ENCODE data around the gene OR6B2. TPM values are rescaled to one million over a fixed set of nuclear protein-coding genes. Genes with fewer than 3 reads are reported as not detected.
A peak's percentile ranks its signal among the peaks of the same experiment; 100 is the strongest.

Gene OR6B2
- polyA plus RNA-seq, 1 donor from 2014 or later, result not detected

DNA sequence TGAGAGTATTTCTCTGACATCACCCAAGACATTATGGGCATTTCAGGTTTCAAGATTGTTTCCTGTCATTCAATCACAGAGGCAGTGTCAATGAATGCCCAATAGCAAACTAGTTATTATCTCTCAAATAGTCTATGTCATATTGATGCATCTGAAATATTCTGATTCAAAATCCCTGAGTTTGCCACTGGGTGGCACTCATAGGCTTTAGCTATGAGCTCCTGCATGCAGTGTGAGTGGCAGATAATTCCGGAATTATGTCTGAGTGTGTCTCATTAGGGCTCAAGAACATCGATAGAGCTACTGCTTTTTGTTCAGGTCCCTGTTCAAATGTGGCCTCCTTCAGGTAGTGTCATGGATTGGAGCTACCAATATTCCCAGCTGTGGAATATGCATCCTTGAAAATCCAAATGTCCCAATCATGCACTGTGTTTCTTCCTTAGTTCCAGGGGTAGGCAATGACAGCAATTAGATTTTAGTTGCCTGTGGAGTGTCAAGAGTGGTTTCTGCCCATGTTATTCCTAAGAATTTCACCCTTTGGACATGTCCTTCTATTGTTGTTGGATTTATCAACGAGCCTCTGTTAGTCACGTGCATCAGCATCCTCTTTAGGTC, 30.9 kb upstream of the OR6B2 start:
- no peak overlapping the region for H2AFZ ChIP-seq (ENCODE audit: low read depth, low read length)
- TF ChIP-seq POLR2AphosphoS5 (IDR thresholded peaks at IDR 0.05) (no peak), MXI1 (conservative IDR thresholded peaks at IDR 0.05; ENCODE audit: poor library complexity, severe bottlenecking) (peak; percentile 12), EP300 (conservative IDR thresholded peaks at IDR 0.05; ENCODE audit: poor library complexity, severe bottlenecking) (peak; percentile 33), EZH2 (IDR thresholded peaks at IDR 0.05; ENCODE audit: borderline replicate concordance, insufficient read depth, low read length, poor library complexity, severe bottlenecking) (no peak), REST (IDR thresholded peaks at IDR 0.05; ENCODE audit: borderline replicate concordance) (no peak), TAF1 (IDR thresholded peaks at IDR 0.05; ENCODE audit: low read depth) (no peak), SMC3 (conservative IDR thresholded peaks at IDR 0.05; ENCODE audit: poor library complexity) (peak; percentile 90), RAD21 (conservative IDR thresholded peaks at IDR 0.05) (peak; percentile 89)
- TF ChIP-seq, protein P1, sequence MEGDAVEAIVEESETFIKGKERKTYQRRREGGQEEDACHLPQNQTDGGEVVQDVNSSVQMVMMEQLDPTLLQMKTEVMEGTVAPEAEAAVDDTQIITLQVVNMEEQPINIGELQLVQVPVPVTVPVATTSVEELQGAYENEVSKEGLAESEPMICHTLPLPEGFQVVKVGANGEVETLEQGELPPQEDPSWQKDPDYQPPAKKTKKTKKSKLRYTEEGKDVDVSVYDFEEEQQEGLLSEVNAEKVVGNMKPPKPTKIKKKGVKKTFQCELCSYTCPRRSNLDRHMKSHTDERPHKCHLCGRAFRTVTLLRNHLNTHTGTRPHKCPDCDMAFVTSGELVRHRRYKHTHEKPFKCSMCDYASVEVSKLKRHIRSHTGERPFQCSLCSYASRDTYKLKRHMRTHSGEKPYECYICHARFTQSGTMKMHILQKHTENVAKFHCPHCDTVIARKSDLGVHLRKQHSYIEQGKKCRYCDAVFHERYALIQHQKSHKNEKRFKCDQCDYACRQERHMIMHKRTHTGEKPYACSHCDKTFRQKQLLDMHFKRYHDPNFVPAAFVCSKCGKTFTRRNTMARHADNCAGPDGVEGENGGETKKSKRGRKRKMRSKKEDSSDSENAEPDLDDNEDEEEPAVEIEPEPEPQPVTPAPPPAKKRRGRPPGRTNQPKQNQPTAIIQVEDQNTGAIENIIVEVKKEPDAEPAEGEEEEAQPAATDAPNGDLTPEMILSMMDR (IDR thresholded peaks at IDR 0.05; ENCODE audit: poor library complexity, severe bottlenecking), result peak; percentile 95
- no peaks in the 10 kb centered on the region for H3K9me2 ChIP-seq (ENCODE audit: insufficient read depth, low read length)
- H3K4me3 ChIP-seq (ENCODE audit: low read length), result no peak overlapping the region
- H3K27me3 ChIP-seq (ENCODE audit: insufficient read depth, low read depth, low read length), result no peaks in the 10 kb centered on the region
- H3K79me2 ChIP-seq (replicated peaks; ENCODE audit: insufficient read depth, low read length), result no peaks in the 10 kb centered on the region
- no peaks in the 10 kb centered on the region for H3K9me3 ChIP-seq (ENCODE audit: low read length)
- no peaks in the 10 kb centered on the region for H3K36me3 ChIP-seq (ENCODE audit: insufficient read depth, low read length)
- no peaks in the 10 kb centered on the region for H3F3A ChIP-seq (ENCODE audit: insufficient read depth, low read length, poor library complexity, severe bottlenecking)
- no peak overlapping the region for H3K27ac ChIP-seq (ENCODE audit: low read length)
- no peak overlapping the region for H3K9ac ChIP-seq (ENCODE audit: low read length)
- no peaks in the 10 kb centered on the region for H4K20me1 ChIP-seq (ENCODE audit: insufficient read depth)
- H3K4me2 ChIP-seq (ENCODE audit: low read length), result no peak overlapping the region

DNA sequence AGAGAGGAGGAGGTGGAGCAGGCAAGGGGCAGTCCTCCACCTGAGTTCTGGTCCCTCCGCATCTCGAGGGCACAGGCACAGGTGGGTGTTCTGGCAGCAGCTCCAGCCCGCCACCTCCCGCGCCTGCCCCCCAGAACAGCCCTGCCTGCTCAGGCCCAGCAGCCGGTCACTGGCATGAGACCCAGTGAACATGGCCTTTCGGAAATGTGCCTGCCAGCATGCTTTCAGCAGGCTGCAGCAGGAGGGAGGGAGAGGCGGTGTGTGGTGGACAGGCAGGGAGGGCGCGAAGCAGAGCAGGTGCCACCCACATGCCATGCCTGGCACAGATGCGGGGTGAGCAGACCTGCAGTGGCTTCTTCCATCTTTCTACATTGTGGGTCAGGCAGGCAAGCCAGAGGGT, 26.4 kb upstream of the OR6B2 start:
- H3K27me3 ChIP-seq (ENCODE audit: insufficient read depth, low read depth, low read length), result no peaks in the 10 kb centered on the region
- no peaks in the 10 kb centered on the region for H3K36me3 ChIP-seq (ENCODE audit: insufficient read depth, low read length)
- no peaks in the 10 kb centered on the region for H4K20me1 ChIP-seq (ENCODE audit: insufficient read depth)
- H3K9me3 ChIP-seq (ENCODE audit: low read length), result no peaks in the 10 kb centered on the region
- H3K79me2 ChIP-seq (replicated peaks; ENCODE audit: insufficient read depth, low read length), result no peaks in the 10 kb centered on the region
- no peak for TF ChIP-seq RAD21 (conservative IDR thresholded peaks at IDR 0.05)
- TF ChIP-seq EZH2 (IDR thresholded peaks at IDR 0.05; ENCODE audit: borderline replicate concordance, insufficient read depth, low read length, poor library complexity, severe bottlenecking), result no peak
- H3K9ac ChIP-seq (ENCODE audit: low read length), result no peak overlapping the region
- H3K4me2 ChIP-seq (ENCODE audit: low read length), result no peak overlapping the region
- H3K27ac ChIP-seq (ENCODE audit: low read length), result no peak overlapping the region
- no peak overlapping the region for H2AFZ ChIP-seq (ENCODE audit: low read depth, low read length)
- no peaks in the 10 kb centered on the region for H3F3A ChIP-seq (ENCODE audit: insufficient read depth, low read length, poor library complexity, severe bottlenecking)
- no peak overlapping the region for H3K4me3 ChIP-seq (ENCODE audit: low read length)
- no peaks in the 10 kb centered on the region for H3K9me2 ChIP-seq (ENCODE audit: insufficient read depth, low read length)

Data from neural cell (in vitro differentiated cells).